K562 (cell line): ENCODE data around the gene CDS2. TPM values are rescaled to one million over a fixed set of nuclear protein-coding genes. Genes with fewer than 3 reads are reported as not detected.

Source experiments
- ATAC-seq: fragments of 200-7000 bp; cut with Tn5 transposase; 3 replicates; pipeline ENCODE4 v1.9.1; 2020; ENCODE audit warnings: moderate library complexity
- BruUV-seq: library from RNA; stranded (reverse); fragments of 400-500 nt; replicated peaks from 2 replicates; lab custom pipeline; 2021; lab: Mats Ljungman, UMichigan
- CTCF ChIA-PET: fragments of 300-600 bp; formaldehyde crosslinking; extraction: SDS; loops from one replicate; lab custom pipeline; 2021; ENCODE audit warnings: low intra/inter-chr PET ratio; lab: Yijun Ruan, JAX
- POLR2A ChIA-PET: fragments of 300-600, 350-650 bp; sonication (Branson Sonifier 250); formaldehyde crosslinking; extraction: SDS; loops from one replicate; lab custom pipeline; 2021; ENCODE audit warnings: antibody characterized with exemption, inconsistent platforms; lab: Yijun Ruan, JAX
- DNase-seq, 4 experiments: peaks; one replicate each; pipeline versions ENCODE4 v3.0.0 to v3.0.0-alpha.2; 2011 to 2018; ENCODE audit warnings: low spot score in 3 of 4, mixed read lengths in 3 of 4; ENCODE audit errors: extremely low read depth in 1 of 4
- FAIRE-seq: peaks from 2 replicates; lab custom pipeline; 2011; peaks lifted over from hg19 to GRCh38; lab: Jason Lieb, UNC
- H2AFZ ChIP-seq: 2 replicates; pipeline ENCODE4 v1.6.0; 2011; ENCODE audit warnings: low read depth, low read length, control low read depth, inconsistent platforms
- H3K27ac ChIP-seq: fragments of 200-600 bp; 3 replicates; pipeline ENCODE4 v1.8.0; 2011; ENCODE audit warnings: low read depth, mild to moderate bottlenecking, control low read depth, inconsistent platforms, low read length, moderate library complexity, mixed read lengths; ENCODE audit errors: extremely low read depth
- H3K27me3 ChIP-seq, 2 experiments: fragments of 300-600 bp in 1 of 2; 2 replicates in 1 of 2; 3 replicates in 1 of 2; pipeline versions ENCODE4 v1.6.0 to v1.8.0; 2011; ENCODE audit warnings: inconsistent platforms in 2 of 2, low read length in 2 of 2, mild to moderate bottlenecking in 1 of 2, mixed read lengths in 1 of 2, moderate library complexity in 1 of 2; ENCODE audit not compliant: control insufficient read depth in 2 of 2, insufficient read depth in 2 of 2
- H3K36me3 ChIP-seq: fragments of 300-600 bp; 3 replicates; pipeline ENCODE4 v1.8.0; 2011; ENCODE audit warnings: mild to moderate bottlenecking, low read length, inconsistent platforms; ENCODE audit not compliant: control insufficient read depth, insufficient read depth
- H3K4me1 ChIP-seq, 2 experiments: fragments of 200-600 bp in 1 of 2; replicated peaks in 1 of 2; 2 replicates in 1 of 2; 3 replicates in 1 of 2; pipeline versions ENCODE4 v1.5.1 to v1.8.0; 2011; ENCODE audit warnings: inconsistent platforms in 2 of 2, low read length in 2 of 2, mild to moderate bottlenecking in 1 of 2, mixed read lengths in 1 of 2, moderate library complexity in 1 of 2; ENCODE audit not compliant: control insufficient read depth in 2 of 2, insufficient read depth in 2 of 2
- H3K4me2 ChIP-seq: 2 replicates; pipeline ENCODE4 v1.6.1; 2011; ENCODE audit warnings: low read length, control low read depth, inconsistent platforms, mixed read lengths; ENCODE audit not compliant: insufficient read depth
- H3K4me3 ChIP-seq: fragments of 200-600 bp; sonication (generic), shearing (Covaris generic); 2 replicates; pipeline ENCODE4 v1.5.1; 2016; ENCODE audit warnings: control low read depth, inconsistent platforms
- H3K79me2 ChIP-seq: fragments of 200-600 bp; 3 replicates; pipeline ENCODE4 v1.8.0; 2011; ENCODE audit warnings: low read length, inconsistent platforms; ENCODE audit not compliant: control insufficient read depth, insufficient read depth
- H3K9ac ChIP-seq, 2 experiments: 2 replicates each; pipeline versions ENCODE4 v1.6.0 to v1.6.1; 2011; ENCODE audit warnings: low read depth in 2 of 2, low read length in 2 of 2, control low read depth in 1 of 2, inconsistent platforms in 1 of 2, mild to moderate bottlenecking in 1 of 2, mixed read lengths in 1 of 2; ENCODE audit not compliant: insufficient read depth in 1 of 2
- H3K9me1 ChIP-seq: one replicate; pipeline ENCODE4 v1.6.0; 2011; ENCODE audit warnings: inconsistent platforms, mild to moderate bottlenecking, low read length, moderate library complexity; ENCODE audit not compliant: control insufficient read depth, insufficient read depth
- H3K9me3 ChIP-seq: replicated peaks from 2 replicates; pipeline ENCODE4 v1.5.1; 2011; ENCODE audit warnings: low read depth, low read length, inconsistent platforms; ENCODE audit not compliant: control insufficient read depth, insufficient read depth
- H4K20me1 ChIP-seq: replicated peaks from 2 replicates; pipeline ENCODE4 v1.6.1; 2011; ENCODE audit warnings: low read length, inconsistent platforms, mixed read lengths; ENCODE audit not compliant: control insufficient read depth, insufficient read depth
- BHLHE40 ChIP-seq: IDR thresholded peaks from 2 replicates; pipeline ENCODE4 v1.6.1; 2011; ENCODE audit warnings: low read length, improper control_type of control experiment
- ELK1 ChIP-seq: sonication (generic); formaldehyde crosslinking; IDR thresholded peaks from 2 replicates; pipeline ENCODE4 v1.8.1; 2022; ENCODE audit warnings: missing genetic modification reagents
- EP300 ChIP-seq: IDR thresholded peaks from 2 replicates; pipeline ENCODE4 v1.6.1; 2012; ENCODE audit warnings: low read length, improper control_type of control experiment
- ETV6 ChIP-seq, 3 experiments: fragments of 150-350 bp in 1 of 3; sonication (generic) in 1 of 3; formaldehyde crosslinking in 1 of 3; IDR thresholded peaks; 2 replicates each; pipeline versions ENCODE4 v1.6.1 to v1.8.0; 2014 to 2022; ENCODE audit warnings: borderline replicate concordance in 2 of 3, low read depth in 2 of 3, antibody characterized with exemption in 1 of 3, low read length in 1 of 3, mild to moderate bottlenecking in 1 of 3, missing genetic modification reagents in 1 of 3
- GTF2A2 ChIP-seq: IDR thresholded peaks from 2 replicates; pipeline ENCODE4 v1.6.1; 2016; ENCODE audit warnings: mild to moderate bottlenecking, missing genetic modification characterization, missing compliant biosample characterization
- HIVEP1 ChIP-seq: fragments of 250-450 bp; sonication (Bioruptor Pico); IDR thresholded peaks from 2 replicates; pipeline ENCODE4 v1.4.0; 2020; ENCODE audit warnings: mild to moderate bottlenecking
- SMAD1 ChIP-seq: fragments of 150-350 bp; IDR thresholded peaks from 2 replicates; pipeline ENCODE4 v1.6.1; 2014; ENCODE audit warnings: low read length, low read depth; ENCODE audit not compliant: partially characterized antibody
- SRSF1 ChIP-seq: fragments of 200-400 bp; formaldehyde crosslinking; IDR thresholded peaks from 2 replicates; pipeline ENCODE4 v1.6.1; 2017; ENCODE audit warnings: mild to moderate bottlenecking, low read depth, low read length, moderate library complexity
- ZFP30 ChIP-seq: fragments of 250-450 bp; sonication (Bioruptor Pico); IDR thresholded peaks from 2 replicates; pipeline ENCODE4 v1.8.0; 2022; ENCODE audit warnings: moderate library complexity, mild to moderate bottlenecking, inconsistent platforms, borderline replicate concordance
- WGBS: fragments of 100-300 bp; shearing (Covaris generic); methylation state at CpG from one replicate; pipeline ENCODE4 v1.1.6; 2016; ENCODE audit warnings: low coverage, mixed read lengths; ENCODE audit not compliant: insufficient coverage; ENCODE audit errors: missing lambda C conversion rate; 5-methylcytosine and 5-hydroxymethylcytosine counted together
- in situ Hi-C: fragments of 300-500 bp; cut with MboI; formaldehyde crosslinking; loops from 4 replicates; pipeline ENCODE4 v1.15.0; 2018; ENCODE audit warnings: inconsistent platforms, mixed read lengths
- intact Hi-C: fragments of 100-400 bp; cut with micrococcal nuclease; formaldehyde crosslinking; loops from 2 replicates; pipeline ENCODE4 v1.14.2; 2022
- polyA plus RNA-seq, 8 experiments: library from polyadenylated mRNA; depleted of rRNA in 4 of 8; stranded (reverse) in 5 of 8; unstranded in 3 of 8; fragments of >200 nt; fragmentation: Nextera tagmentation in 2 of 8; fragmentation: Illumina TruSeq in 1 of 8; extraction: Ambion mirVana in 2 of 8; extraction: Trizol in 1 of 8; gene quantifications; 2 replicates each; pipeline versions ENCODE4 v1.2.1 to v1.2.3, GENCODE V29; 2011 to 2014; ENCODE audit warnings: inconsistent platforms in 1 of 8, missing spikeins in 1 of 8
- total RNA-seq, 7 experiments: library from RNA; depleted of rRNA in 6 of 7; stranded (reverse); fragments of >200 nt in 6 of 7; fragmentation: Illumina TruSeq in 2 of 7; extraction: Trizol in 2 of 7; gene quantifications; 2 replicates each; pipeline versions ENCODE4 v1.2.1 to v1.2.3, GENCODE V29; 2011 to 2021; ENCODE audit warnings: low replicate concordance in 1 of 7

The CDS2 gene
- total and polyA plus RNA-seq, 9 of the 15 experiments (the other 6 are each of a cell fraction or from before 2014, with no cell fraction given) = 6.4 to 46.4 (median 12.2) TPM

GRCh38 chr20:5196149-5196548 is 69.3 kb downstream of the CDS2 start:
- BruUV-seq = no TSS peak
- WGBS = 86% methylated on average over 3 of the region's 4 CpGs
- H3K4me1 ChIP-seq = no peaks in the 10 kb centered on the region
- H4K20me1 ChIP-seq = no peaks in the 10 kb centered on the region
- H3K9ac ChIP-seq = no peak overlapping the region
- ChIA-PET CTCF (no interaction called here), POLR2A (interaction anchor here (0.6 kb wide), 1 partner anchor 76 kb away, joined by 3 read pairs; no protein-coding TSS in a partner anchor)
- H3K27ac ChIP-seq = no peak overlapping the region
- DNase-seq (no peak), FAIRE-seq (no peak), ATAC-seq (no peak)
- 0 out of 3 replicates have a peak, but pooled peaks cover 3% of the 10 kb centered on the region for H3K36me3 ChIP-seq
- H3K27me3 ChIP-seq = no peaks in the 10 kb centered on the region
- H2AFZ ChIP-seq = no peak overlapping the region
- H3K4me3 ChIP-seq = no peak overlapping the region
- H3K9me3 ChIP-seq = no peaks in the 10 kb centered on the region
- in situ Hi-C loops = no loop called here
- no peaks in the 10 kb centered on the region for H3K9me1 ChIP-seq
- intact Hi-C loops = loop anchor here (10.0 kb wide), 1 partner anchor 591 kb away; no protein-coding TSS in a partner anchor
- no peak for TF ChIP-seq SMAD1
- TF ChIP-seq BHLHE40 = no peak
- TF ChIP-seq ETV6 (IDR thresholded peaks at IDR 0.05; ENCODE audit: borderline replicate concordance in 1 of 2, low read depth in 2 of 2, low read length in 1 of 2) = no peak
- no peak for TF ChIP-seq ETV6 (CRISPR knock-in tag; IDR thresholded peaks at IDR 0.05; ENCODE audit: borderline replicate concordance)
- TF ChIP-seq ZFP30 = no peak
- TF ChIP-seq SRSF1 = no peak
- TF ChIP-seq GTF2A2 = no peak
- no peak for TF ChIP-seq EP300
- TF ChIP-seq HIVEP1 (CRISPR knock-in tag) = no peak
- TF ChIP-seq ELK1 = no peak
- no peaks in the 10 kb centered on the region for H3K79me2 ChIP-seq
- no peak overlapping the region for H3K4me2 ChIP-seq
